DOHH2 (cell line): ENCODE data around the gene VPS8.

ENCODE experiments used
- H3F3A ChIP-seq: fragments of 200-600 bp; sonication (generic), shearing (Covaris generic); 2 replicates; pipeline ENCODE4 v1.6.0; 2016; ENCODE audit warnings: antibody characterized with exemption, mild to moderate bottlenecking; ENCODE audit not compliant: control insufficient read depth, insufficient read depth
- H3K27ac ChIP-seq: fragments of 200-600 bp; sonication (generic); 2 replicates; pipeline ENCODE4 v1.5.1; 2014; ENCODE audit warnings: low read depth, mild to moderate bottlenecking, low read length, moderate library complexity
- H3K27me3 ChIP-seq: fragments of 200-600 bp; sonication (generic); 2 replicates; pipeline ENCODE4 v1.6.1; 2014; ENCODE audit warnings: mild to moderate bottlenecking, low read length, mixed read lengths; ENCODE audit not compliant: control insufficient read depth
- H3K36me3 ChIP-seq: fragments of 200-600 bp; sonication (generic); 2 replicates; pipeline ENCODE4 v1.6.1; 2014; ENCODE audit warnings: mild to moderate bottlenecking, low read length, moderate library complexity, mixed read lengths; ENCODE audit not compliant: control insufficient read depth
- H3K4me1 ChIP-seq: fragments of 200-600 bp; sonication (generic); 2 replicates; pipeline ENCODE4 v1.6.1; 2014; ENCODE audit warnings: mild to moderate bottlenecking, low read length, mixed read lengths; ENCODE audit not compliant: control insufficient read depth
- H3K4me2 ChIP-seq: fragments of 200-600 bp; sonication (generic); 2 replicates; pipeline ENCODE4 v1.6.0; 2014; ENCODE audit warnings: mild to moderate bottlenecking, low read length, moderate library complexity
- H3K4me3 ChIP-seq: fragments of 200-600 bp; sonication (generic); 2 replicates; pipeline ENCODE4 v1.5.1; 2014; ENCODE audit warnings: mild to moderate bottlenecking, low read length, mixed read lengths
- H3K79me2 ChIP-seq: fragments of 200-600 bp; sonication (generic); 2 replicates; pipeline ENCODE4 v1.6.1; 2014; ENCODE audit warnings: mild to moderate bottlenecking, low read length, mixed read lengths; ENCODE audit not compliant: control insufficient read depth
- H3K9me2 ChIP-seq: fragments of 200-600 bp; sonication (generic); replicated peaks from 2 replicates; pipeline ENCODE4 v1.6.1; 2014; ENCODE audit warnings: mild to moderate bottlenecking, low read length, mixed read lengths; ENCODE audit not compliant: control insufficient read depth
- H3K9me3 ChIP-seq: fragments of 200-600 bp; sonication (generic); 2 replicates; pipeline ENCODE4 v1.6.1; 2014; ENCODE audit warnings: antibody characterized with exemption, low read length, mixed read lengths; ENCODE audit not compliant: control insufficient read depth, insufficient read depth
- H4K20me1 ChIP-seq: fragments of 200-600 bp; sonication (generic); 2 replicates; pipeline ENCODE4 v1.6.0; 2014; ENCODE audit warnings: low read depth, mild to moderate bottlenecking, antibody characterized with exemption, low read length, moderate library complexity; ENCODE audit not compliant: control insufficient read depth, insufficient read depth
- CTCF ChIP-seq: fragments of 200-600 bp; sonication (generic); IDR thresholded peaks from one replicate; pipeline ENCODE4 v1.5.1; 2014; ENCODE audit warnings: antibody characterized with exemption, mild to moderate bottlenecking, low read depth, low read length; ENCODE audit not compliant: poor library complexity, severe bottlenecking
- EZH2phosphoT487 ChIP-seq: fragments of 200-600 bp; sonication (generic); IDR thresholded peaks from 2 replicates; pipeline ENCODE4 v1.6.1; 2017; ENCODE audit warnings: borderline replicate concordance, mild to moderate bottlenecking, antibody characterized with exemption, low read length, moderate library complexity, mixed read lengths

Gene VPS8

DNA sequence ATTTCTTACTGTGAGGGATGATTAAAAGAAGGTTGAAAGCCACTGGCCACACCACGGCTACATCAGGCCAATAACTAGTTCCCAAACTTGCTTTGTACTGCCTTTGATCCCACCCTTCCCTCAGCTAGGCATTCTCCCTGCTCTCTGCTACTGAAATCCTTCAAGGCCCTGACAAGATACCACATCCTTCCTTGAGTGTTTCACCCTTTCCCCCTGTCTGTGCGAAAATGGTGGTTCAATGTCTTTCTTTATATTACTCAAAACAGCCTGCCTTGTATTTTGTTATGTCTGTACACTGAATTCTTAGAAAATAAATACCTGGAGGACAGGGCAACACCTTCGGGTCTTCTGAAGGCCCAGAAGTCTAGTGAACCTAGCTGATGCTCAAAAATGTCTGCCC, 932 bp upstream of the VPS8 start:
- H3K4me2 ChIP-seq, result no peak overlapping the region

DNA sequence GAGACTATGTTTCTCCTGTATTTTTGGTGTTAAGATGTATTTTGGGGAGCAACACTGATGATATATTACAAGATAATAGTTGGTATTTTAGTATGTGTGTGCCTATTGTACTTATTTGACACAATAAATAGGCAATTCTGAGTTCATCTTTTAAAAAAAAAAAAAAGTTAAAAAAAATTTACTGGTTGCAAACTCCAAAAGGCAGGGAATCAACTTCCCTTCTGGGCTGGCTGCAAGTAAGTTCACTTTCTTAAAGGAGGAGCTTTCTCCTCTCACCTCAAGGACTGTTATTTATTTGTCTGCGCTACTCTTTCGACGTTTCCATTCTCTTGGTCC, 335 bp upstream of the VPS8 start:
- no peaks in the 10 kb centered on the region; the same call in 1 of the 2 replicates for H3F3A ChIP-seq
- peak overlapping the region; percentile 94 for H3K4me3 ChIP-seq
- no peaks in the 10 kb centered on the region for H3K27me3 ChIP-seq
- H3K9me3 ChIP-seq, result no peaks in the 10 kb centered on the region
- H3K27ac ChIP-seq, result no peak overlapping the region
- peaks cover 39% of the 10 kb centered on the region for H3K4me1 ChIP-seq
- no peaks in the 10 kb centered on the region for H4K20me1 ChIP-seq
- TF ChIP-seq CTCF (no peak), EZH2phosphoT487 (no peak)
- peak overlapping the region; percentile 92 for H3K4me2 ChIP-seq
- peaks cover 31% of the 10 kb centered on the region for H3K79me2 ChIP-seq
- H3K36me3 ChIP-seq, result peaks cover 6% of the 10 kb centered on the region
- no peaks in the 10 kb centered on the region for H3K9me2 ChIP-seq

More for the DNA sequence above, 932 bp upstream of the VPS8 start:
- Histone ChIP-seq H3K36me3 (peaks cover 3% of the 10 kb centered on the region), H3K27ac (no peak overlapping the region), H3K27me3 (no peaks in the 10 kb centered on the region), H3K4me1 (peaks cover 39% of the 10 kb centered on the region), H3F3A (no peaks in the 10 kb centered on the region; the same call in 1 of the 2 replicates), H3K79me2 (peaks cover 31% of the 10 kb centered on the region), H3K9me3 (no peaks in the 10 kb centered on the region), H3K4me3 (no peak overlapping the region), H3K9me2 (no peaks in the 10 kb centered on the region), H4K20me1 (no peaks in the 10 kb centered on the region)
- TF ChIP-seq CTCF (no peak), EZH2phosphoT487 (no peak)

DNA sequence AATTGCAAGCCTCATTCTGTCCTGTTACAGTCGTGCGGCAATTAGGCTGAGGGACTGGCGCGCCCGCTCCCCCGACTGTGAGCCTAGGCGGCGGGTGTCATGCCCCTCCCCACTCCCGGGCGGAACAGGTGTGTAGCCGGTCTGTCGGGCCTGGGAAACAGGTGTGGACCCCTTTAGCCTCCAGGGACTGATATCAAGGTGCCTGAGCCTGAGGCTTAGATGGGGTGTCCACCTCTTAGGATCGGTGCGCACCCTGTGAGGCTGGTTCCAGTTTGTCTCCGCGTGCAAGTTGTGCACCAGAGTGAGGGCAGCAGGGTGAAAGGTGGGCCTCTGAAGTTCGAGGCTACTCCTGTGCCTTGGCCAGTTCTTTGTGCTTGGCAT, 686 bp downstream of the VPS8 start:
- no peaks in the 10 kb centered on the region for H3K9me2 ChIP-seq
- no peaks in the 10 kb centered on the region for H3K9me3 ChIP-seq
- H3K4me2 ChIP-seq, result peak overlapping the region; percentile 92
- peak overlapping the region; percentile 32; the same call in 1 of the 2 replicates for H3K27ac ChIP-seq
- H3F3A ChIP-seq, result no peaks in the 10 kb centered on the region; the same call in 1 of the 2 replicates
- H3K4me1 ChIP-seq, result peaks cover 39% of the 10 kb centered on the region
- TF ChIP-seq EZH2phosphoT487, result no peak
- no peak for TF ChIP-seq CTCF
- peak overlapping the region; percentile 94 for H3K4me3 ChIP-seq
- H3K36me3 ChIP-seq, result peaks cover 7% of the 10 kb centered on the region
- H4K20me1 ChIP-seq, result no peaks in the 10 kb centered on the region
- no peaks in the 10 kb centered on the region for H3K27me3 ChIP-seq
- peaks cover 31% of the 10 kb centered on the region for H3K79me2 ChIP-seq
